HFF-Myc (cell line): ENCODE data around the gene BICD2.
A peak's percentile ranks its signal among the peaks of the same experiment; 100 is the strongest.

Experiments
- DNase-seq: peaks from one replicate; pipeline ENCODE4 v3.0.0-alpha.2; 2011; ENCODE audit warnings: low read depth; ENCODE audit errors: extremely low read depth
- H3K4me3 ChIP-seq: replicated peaks from 2 replicates; pipeline ENCODE4 v1.5.1; 2011; ENCODE audit warnings: low read depth, mild to moderate bottlenecking, control low read depth, low read length
- TF ChIP-seq, protein P1 (sequence below): IDR thresholded peaks from 2 replicates; pipeline ENCODE4 v1.5.1; 2012; ENCODE audit warnings: mild to moderate bottlenecking, low read depth, low read length, control low read depth; ENCODE audit errors: missing control alignments

Gene BICD2

GRCh38 chr9:92685022-92685421 lies 79.6 kb downstream of the BICD2 start:
- TF ChIP-seq, protein P1, sequence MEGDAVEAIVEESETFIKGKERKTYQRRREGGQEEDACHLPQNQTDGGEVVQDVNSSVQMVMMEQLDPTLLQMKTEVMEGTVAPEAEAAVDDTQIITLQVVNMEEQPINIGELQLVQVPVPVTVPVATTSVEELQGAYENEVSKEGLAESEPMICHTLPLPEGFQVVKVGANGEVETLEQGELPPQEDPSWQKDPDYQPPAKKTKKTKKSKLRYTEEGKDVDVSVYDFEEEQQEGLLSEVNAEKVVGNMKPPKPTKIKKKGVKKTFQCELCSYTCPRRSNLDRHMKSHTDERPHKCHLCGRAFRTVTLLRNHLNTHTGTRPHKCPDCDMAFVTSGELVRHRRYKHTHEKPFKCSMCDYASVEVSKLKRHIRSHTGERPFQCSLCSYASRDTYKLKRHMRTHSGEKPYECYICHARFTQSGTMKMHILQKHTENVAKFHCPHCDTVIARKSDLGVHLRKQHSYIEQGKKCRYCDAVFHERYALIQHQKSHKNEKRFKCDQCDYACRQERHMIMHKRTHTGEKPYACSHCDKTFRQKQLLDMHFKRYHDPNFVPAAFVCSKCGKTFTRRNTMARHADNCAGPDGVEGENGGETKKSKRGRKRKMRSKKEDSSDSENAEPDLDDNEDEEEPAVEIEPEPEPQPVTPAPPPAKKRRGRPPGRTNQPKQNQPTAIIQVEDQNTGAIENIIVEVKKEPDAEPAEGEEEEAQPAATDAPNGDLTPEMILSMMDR, result no peak
- H3K4me3 ChIP-seq, result no peak overlapping the region
- DNase-seq, result no peak

GRCh38 chr9:92682269-92682668 lies 82.4 kb downstream of the BICD2 start:
- no peak for DNase-seq
- H3K4me3 ChIP-seq, result no peak overlapping the region
- TF ChIP-seq, protein P1, result no peak

GRCh38 chr9:92680166-92681119 lies 84.2 kb downstream of the BICD2 start:
- no peak overlapping the region for H3K4me3 ChIP-seq
- TF ChIP-seq, protein P1, result no peak
- DNase-seq, result no peak

- no peak for DNase-seq
- no peak overlapping the region for H3K4me3 ChIP-seq
Observed at GRCh38 chr9:92679413-92680165, 85.0 kb downstream of the BICD2 start.

GRCh38 chr9:92671323-92671722 lies 93.3 kb downstream of the BICD2 start:
- TF ChIP-seq, protein P1, result no peak
- DNase-seq, result peak; percentile 63
- peak overlapping the region; percentile 76 for H3K4me3 ChIP-seq

More at GRCh38 chr9:92679413-92680165, 85.0 kb downstream of the BICD2 start:
- TF ChIP-seq, protein P1, result no peak

- peak; percentile 92 for DNase-seq
- peak within 1 kb of the TSS; percentile 76 for H3K4me3 ChIP-seq
- TF ChIP-seq, protein P1, result no peak
Observed at GRCh38 chr9:92669890-92670708, 94.5 kb downstream of the BICD2 start, which contains the start of gene IPPK. Gene IPPK, minus strand, starts transcription at chr9:92670131. Its CDS starts 143 bp downstream, at chr9:92669988.
